Measurements from ENCODE around the gene FTH1.

Gene FTH1

DNA sequence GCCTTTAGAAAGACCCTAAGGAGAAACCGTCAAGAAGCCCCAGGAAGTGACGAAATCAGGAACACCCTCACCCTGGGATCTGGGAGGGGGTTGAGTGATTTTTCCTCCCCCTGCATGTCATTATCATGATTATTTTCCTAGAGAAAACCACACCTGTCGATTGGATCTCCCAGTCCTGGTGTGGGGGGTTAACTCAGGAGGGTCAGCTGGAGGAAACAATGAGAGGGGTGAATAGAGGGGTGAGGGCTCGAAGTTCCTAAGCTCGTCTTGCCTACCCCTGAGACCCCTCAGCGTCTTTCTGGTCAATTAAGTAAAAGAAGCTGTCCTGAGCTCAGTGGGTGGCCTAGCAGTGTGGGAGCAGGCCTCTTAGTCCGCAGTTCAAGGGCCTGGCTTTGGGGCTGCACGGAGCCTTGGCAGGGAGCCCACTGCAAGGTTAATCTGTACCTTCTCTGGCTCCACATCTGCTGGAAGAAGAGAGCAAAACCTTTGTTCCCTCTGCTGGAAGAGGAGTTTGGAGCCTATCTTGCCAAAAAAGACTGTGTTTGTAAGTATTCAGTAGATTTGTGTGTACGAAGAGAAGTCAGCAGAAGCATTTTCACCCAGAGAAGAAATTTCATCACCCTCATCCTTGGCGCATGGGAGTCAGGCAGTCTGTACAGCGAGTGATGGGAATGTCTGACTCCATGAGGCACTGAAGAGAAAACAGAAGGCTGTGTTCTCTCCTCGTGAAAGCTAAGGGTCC lies 34.2 kb upstream of the FTH1 start:
- H3K9ac ChIP-seq (ENCODE audit: low read length): no peak overlapping the region
- H3K36me3 ChIP-seq (ENCODE audit: control insufficient read depth, insufficient read depth, low read length): no peaks in the 10 kb centered on the region
- H3K4me1 ChIP-seq (ENCODE audit: control insufficient read depth, insufficient read depth, low read length): peaks cover 5% of the 10 kb centered on the region; the same call in 1 of the 2 replicates
- H3K4me3 ChIP-seq (ENCODE audit: low read depth, low read length): no peak overlapping the region
- H3K9me3 ChIP-seq (ENCODE audit: control insufficient read depth, insufficient read depth, low read depth, low read length): peaks cover 22% of the 10 kb centered on the region
- H3K27me3 ChIP-seq (ENCODE audit: control insufficient read depth, insufficient read depth, low read length): no peaks in the 10 kb centered on the region
- H3K27ac ChIP-seq (ENCODE audit: low read depth, low read length): no peak overlapping the region

DNA sequence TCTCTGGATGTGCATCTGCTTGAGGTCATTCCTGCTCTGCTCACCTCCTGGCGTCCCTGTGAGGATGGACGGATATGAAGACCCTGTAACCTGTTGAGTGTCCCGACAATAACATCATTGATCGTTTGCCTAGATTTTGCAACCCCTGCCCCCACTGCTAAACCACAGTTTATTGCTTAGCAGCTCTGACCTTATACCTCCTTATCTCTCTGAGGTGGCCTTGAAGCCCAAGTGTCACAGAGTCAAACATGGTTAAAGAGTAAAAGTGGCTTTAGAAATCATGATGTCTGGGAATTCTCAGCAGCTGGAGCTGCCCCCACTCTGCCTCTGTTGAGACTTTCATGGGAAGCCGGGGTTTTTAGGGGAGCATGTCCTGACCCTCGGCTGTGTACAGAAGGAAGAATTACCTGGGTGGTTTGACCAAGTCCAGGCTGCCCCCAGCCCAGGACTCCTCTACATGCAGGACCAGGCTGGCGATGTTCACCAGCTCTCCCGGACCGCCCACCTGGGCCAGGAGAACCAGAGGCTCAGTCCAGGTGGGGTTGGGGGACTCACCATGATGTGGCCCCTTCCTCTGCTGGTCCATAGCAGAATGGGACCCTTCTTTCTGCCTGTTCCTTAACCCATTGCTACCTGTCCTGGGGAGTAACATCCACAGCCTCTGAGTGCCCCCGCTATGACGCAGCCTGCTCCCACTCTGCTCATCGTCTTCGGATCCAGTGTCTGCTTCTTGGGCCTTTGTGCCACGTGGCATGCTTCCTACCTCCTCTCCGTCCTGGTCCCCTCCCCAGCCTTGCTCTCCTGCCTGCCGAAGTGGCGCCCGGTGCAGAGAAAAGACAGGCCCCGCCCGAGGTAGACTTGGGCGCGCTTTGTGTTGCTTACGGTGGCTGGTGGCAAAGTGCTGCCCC lies 33.4 kb upstream of the FTH1 start:
- Histone ChIP-seq H3K27me3 (ENCODE audit: control insufficient read depth, insufficient read depth, low read length) (no peaks in the 10 kb centered on the region), H3K36me3 (ENCODE audit: control insufficient read depth, insufficient read depth, low read length) (no peaks in the 10 kb centered on the region), H3K4me3 (ENCODE audit: low read depth, low read length) (no peak overlapping the region), H3K4me1 (ENCODE audit: control insufficient read depth, insufficient read depth, low read length) (peaks cover 5% of the 10 kb centered on the region; the same call in 1 of the 2 replicates), H3K27ac (ENCODE audit: low read depth, low read length) (no peak overlapping the region), H3K9ac (ENCODE audit: low read length) (no peak overlapping the region), H3K9me3 (ENCODE audit: control insufficient read depth, insufficient read depth, low read depth, low read length) (peaks cover 22% of the 10 kb centered on the region)

DNA sequence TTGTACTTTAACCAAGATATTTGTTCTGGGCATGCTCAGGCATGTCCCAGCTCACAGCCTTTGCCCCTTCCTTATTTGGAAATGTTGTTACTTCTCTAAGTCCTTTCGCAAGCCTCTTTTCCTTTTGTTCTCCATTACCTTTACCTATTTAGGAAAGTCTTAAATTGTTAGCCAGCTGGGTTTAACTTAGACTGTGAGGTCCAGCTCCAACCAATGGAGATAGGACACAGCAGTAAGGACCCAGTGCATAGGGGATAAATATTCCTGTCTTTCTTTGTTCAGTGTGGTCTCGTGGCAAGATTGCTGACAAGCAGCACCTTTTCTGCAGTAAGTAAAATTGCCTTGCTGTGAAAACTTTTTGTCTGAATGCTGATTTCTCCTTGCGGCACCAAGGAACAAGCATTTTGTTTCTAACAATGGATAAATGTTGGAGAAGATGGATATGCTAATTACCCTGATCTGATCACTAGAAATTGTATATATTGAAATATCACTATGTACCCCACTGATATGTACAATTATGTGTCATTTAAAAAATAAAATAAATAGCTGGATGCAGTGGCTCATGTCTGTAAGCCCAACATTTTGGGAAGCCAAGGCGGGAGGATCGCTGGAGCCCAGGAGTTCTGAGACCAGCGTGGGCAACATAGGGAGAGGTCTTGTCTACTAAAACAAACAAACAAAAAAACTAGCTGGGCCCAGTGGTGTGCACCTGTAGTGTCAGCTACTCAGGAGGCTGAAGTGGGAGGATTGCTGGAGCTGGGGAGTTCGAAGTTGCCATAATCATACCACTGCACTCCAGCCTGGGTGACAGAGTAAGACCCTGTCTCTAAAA lies 31.9 kb upstream of the FTH1 start:
- Histone ChIP-seq H3K27me3 (ENCODE audit: control insufficient read depth, insufficient read depth, low read length) (no peaks in the 10 kb centered on the region), H3K9me3 (ENCODE audit: control insufficient read depth, insufficient read depth, low read depth, low read length) (peaks cover 22% of the 10 kb centered on the region), H3K36me3 (ENCODE audit: control insufficient read depth, insufficient read depth, low read length) (no peaks in the 10 kb centered on the region), H3K27ac (ENCODE audit: low read depth, low read length) (no peak overlapping the region), H3K4me1 (ENCODE audit: control insufficient read depth, insufficient read depth, low read length) (peaks cover 5% of the 10 kb centered on the region; the same call in 1 of the 2 replicates), H3K9ac (ENCODE audit: low read length) (no peak overlapping the region), H3K4me3 (ENCODE audit: low read depth, low read length) (no peak overlapping the region)

DNA sequence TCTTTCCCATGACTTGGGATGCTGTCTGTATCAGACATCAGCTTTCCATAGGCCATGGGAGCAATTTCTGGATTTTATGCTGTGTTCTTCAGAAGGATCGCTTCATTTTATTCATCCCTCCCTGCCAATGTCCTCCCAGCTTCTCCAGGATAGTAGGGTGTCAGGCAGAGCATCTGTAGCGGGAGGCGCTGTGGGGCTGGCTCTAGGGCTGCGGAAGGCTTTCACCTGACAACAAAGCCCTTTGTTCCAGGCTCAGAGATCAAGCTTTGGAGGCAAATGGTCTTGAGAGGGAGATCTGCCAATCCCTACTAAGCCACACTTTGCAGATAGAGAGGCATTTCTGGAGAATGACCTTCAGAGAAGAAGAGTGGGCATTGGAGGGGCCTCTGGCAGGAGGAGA lies 29.5 kb upstream of the FTH1 start:
- peaks cover 22% of the 10 kb centered on the region for H3K9me3 ChIP-seq (ENCODE audit: control insufficient read depth, insufficient read depth, low read depth, low read length)
- no peak overlapping the region for H3K27ac ChIP-seq (ENCODE audit: low read depth, low read length)
- no peak overlapping the region for H3K4me3 ChIP-seq (ENCODE audit: low read depth, low read length)
- H3K9ac ChIP-seq (ENCODE audit: low read length): no peak overlapping the region
- H3K27me3 ChIP-seq (ENCODE audit: control insufficient read depth, insufficient read depth, low read length): no peaks in the 10 kb centered on the region
- H3K4me1 ChIP-seq (ENCODE audit: control insufficient read depth, insufficient read depth, low read length): peaks cover 5% of the 10 kb centered on the region; the same call in 1 of the 2 replicates
- no peaks in the 10 kb centered on the region for H3K36me3 ChIP-seq (ENCODE audit: control insufficient read depth, insufficient read depth, low read length)

DNA sequence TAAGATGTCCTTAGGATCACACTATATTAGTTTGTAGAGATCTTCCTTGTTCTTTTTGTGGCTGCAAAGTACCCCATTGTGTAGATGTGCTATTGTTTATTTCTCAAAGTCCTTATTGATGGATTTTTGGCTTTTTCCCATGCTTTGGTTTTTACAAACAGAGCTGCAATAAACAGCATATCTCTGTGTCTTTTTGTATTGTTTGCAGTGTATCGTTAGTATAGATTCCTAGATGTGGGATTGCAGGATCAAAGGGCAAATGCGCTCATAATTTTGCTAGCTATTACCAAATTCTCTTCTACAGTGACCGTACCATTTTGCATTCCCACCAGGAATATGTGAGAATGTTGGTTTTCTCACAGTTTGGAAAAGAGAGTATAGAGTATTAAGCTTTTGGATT lies 27.5 kb upstream of the FTH1 start:
- Histone ChIP-seq H3K27ac (ENCODE audit: low read depth, low read length) (no peak overlapping the region), H3K4me1 (ENCODE audit: control insufficient read depth, insufficient read depth, low read length) (no peaks in the 10 kb centered on the region), H3K9me3 (ENCODE audit: control insufficient read depth, insufficient read depth, low read depth, low read length) (peaks cover 18% of the 10 kb centered on the region), H3K27me3 (ENCODE audit: control insufficient read depth, insufficient read depth, low read length) (no peaks in the 10 kb centered on the region), H3K4me3 (ENCODE audit: low read depth, low read length) (no peak overlapping the region), H3K9ac (ENCODE audit: low read length) (no peak overlapping the region), H3K36me3 (ENCODE audit: control insufficient read depth, insufficient read depth, low read length) (no peaks in the 10 kb centered on the region)

DNA sequence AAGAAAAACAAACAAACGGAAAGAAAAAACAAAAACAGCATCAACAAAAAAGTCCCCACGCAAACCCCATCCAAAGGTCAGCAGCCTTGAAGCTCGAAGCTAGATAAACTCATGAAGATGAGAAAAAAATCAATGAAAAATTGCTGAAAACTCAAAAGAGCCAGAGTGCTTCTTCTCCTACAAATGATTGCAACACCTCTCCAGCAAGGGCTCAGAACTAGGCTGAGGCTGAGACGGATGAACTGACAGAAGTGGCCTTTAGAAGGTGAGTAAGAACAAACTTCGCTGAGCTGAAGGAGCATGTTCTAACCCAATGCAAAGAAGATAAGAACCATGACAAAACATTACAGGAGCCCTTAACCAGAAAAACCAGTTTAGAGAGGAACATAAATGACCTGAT lies 18.4 kb upstream of the FTH1 start:
- peaks cover 9% of the 10 kb centered on the region; the same call in 1 of the 2 replicates for H3K4me1 ChIP-seq (ENCODE audit: control insufficient read depth, insufficient read depth, low read length)
- no peak overlapping the region for H3K27ac ChIP-seq (ENCODE audit: low read depth, low read length)
- H3K27me3 ChIP-seq (ENCODE audit: control insufficient read depth, insufficient read depth, low read length): peaks cover 15% of the 10 kb centered on the region; the same call in 1 of the 2 replicates
- no peaks in the 10 kb centered on the region for H3K36me3 ChIP-seq (ENCODE audit: control insufficient read depth, insufficient read depth, low read length)
- no peak overlapping the region for H3K4me3 ChIP-seq (ENCODE audit: low read depth, low read length)
- peaks cover 18% of the 10 kb centered on the region for H3K9me3 ChIP-seq (ENCODE audit: control insufficient read depth, insufficient read depth, low read depth, low read length)
- no peak overlapping the region for H3K9ac ChIP-seq (ENCODE audit: low read length)

DNA sequence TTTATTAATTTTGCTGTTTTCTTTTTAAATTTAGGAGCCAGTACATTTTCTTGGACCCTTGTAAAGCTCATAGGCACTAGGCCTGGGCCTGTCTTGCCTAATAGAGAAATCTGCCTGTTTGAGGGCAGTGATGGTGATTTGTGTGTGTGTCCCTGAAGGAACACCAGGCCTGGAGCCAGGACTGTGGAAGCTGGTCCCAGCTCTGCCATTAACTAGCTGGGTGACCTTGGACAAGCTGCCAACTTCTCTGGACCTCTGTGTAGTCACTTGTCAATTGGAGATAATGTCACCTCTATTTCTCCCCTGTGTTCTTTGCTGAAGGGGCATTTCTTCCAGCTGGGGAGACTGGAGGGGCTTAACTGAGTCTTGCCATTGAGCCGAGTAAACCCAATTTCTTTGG lies 16.0 kb upstream of the FTH1 start:
- H3K9ac ChIP-seq (ENCODE audit: low read length): no peak overlapping the region
- H3K27ac ChIP-seq (ENCODE audit: low read depth, low read length): no peak overlapping the region
- peaks cover 15% of the 10 kb centered on the region; the same call in 1 of the 2 replicates for H3K27me3 ChIP-seq (ENCODE audit: control insufficient read depth, insufficient read depth, low read length)
- peaks cover 9% of the 10 kb centered on the region; the same call in 1 of the 2 replicates for H3K4me1 ChIP-seq (ENCODE audit: control insufficient read depth, insufficient read depth, low read length)
- H3K4me3 ChIP-seq (ENCODE audit: low read depth, low read length): no peak overlapping the region
- H3K36me3 ChIP-seq (ENCODE audit: control insufficient read depth, insufficient read depth, low read length): no peaks in the 10 kb centered on the region
- H3K9me3 ChIP-seq (ENCODE audit: control insufficient read depth, insufficient read depth, low read depth, low read length): peaks cover 16% of the 10 kb centered on the region

DNA sequence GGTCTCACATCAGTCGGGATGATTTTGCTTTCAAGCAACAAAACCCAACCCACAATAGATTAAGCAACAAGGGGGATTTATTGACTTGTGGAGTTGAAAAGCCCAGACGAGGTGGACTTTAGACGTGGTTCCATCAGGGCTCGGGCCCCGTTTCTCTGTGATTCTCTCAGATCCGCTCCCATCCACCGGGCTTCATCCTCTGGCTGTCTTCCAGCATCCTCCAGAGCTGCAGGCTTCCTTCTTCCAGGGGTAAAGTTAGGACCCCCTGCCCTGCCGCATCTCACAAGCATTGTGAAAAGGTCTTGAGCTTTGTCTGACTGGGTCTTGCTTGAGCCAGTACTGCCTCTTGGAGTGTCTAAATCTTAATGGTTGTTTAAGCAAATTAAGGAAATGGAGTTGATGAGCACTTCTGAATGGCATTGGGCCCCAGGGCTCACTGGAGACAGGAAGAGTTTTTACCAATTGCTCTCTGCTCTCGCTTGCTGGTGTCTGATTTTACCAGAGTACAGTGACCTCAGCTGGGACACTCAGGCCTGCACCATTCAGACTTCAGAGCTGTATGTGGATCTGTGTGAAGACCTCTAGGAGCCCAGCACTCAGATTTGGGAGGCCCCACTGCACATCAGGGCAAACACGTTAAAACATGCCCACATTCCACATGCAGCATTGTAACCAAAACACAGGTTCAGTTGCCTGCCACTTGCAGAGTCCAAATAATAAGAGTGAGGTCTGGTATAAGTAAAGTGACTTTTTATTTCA lies 13.5 kb upstream of the FTH1 start:
- Histone ChIP-seq H3K4me3 (ENCODE audit: low read depth, low read length) (no peak overlapping the region), H3K27ac (ENCODE audit: low read depth, low read length) (no peak overlapping the region), H3K9ac (ENCODE audit: low read length) (no peak overlapping the region), H3K36me3 (ENCODE audit: control insufficient read depth, insufficient read depth, low read length) (no peaks in the 10 kb centered on the region), H3K4me1 (ENCODE audit: control insufficient read depth, insufficient read depth, low read length) (peaks cover 9% of the 10 kb centered on the region; the same call in 1 of the 2 replicates), H3K9me3 (ENCODE audit: control insufficient read depth, insufficient read depth, low read depth, low read length) (peaks cover 2% of the 10 kb centered on the region; the same call in 1 of the 2 replicates), H3K27me3 (ENCODE audit: control insufficient read depth, insufficient read depth, low read length) (peaks cover 15% of the 10 kb centered on the region; the same call in 1 of the 2 replicates)

DNA sequence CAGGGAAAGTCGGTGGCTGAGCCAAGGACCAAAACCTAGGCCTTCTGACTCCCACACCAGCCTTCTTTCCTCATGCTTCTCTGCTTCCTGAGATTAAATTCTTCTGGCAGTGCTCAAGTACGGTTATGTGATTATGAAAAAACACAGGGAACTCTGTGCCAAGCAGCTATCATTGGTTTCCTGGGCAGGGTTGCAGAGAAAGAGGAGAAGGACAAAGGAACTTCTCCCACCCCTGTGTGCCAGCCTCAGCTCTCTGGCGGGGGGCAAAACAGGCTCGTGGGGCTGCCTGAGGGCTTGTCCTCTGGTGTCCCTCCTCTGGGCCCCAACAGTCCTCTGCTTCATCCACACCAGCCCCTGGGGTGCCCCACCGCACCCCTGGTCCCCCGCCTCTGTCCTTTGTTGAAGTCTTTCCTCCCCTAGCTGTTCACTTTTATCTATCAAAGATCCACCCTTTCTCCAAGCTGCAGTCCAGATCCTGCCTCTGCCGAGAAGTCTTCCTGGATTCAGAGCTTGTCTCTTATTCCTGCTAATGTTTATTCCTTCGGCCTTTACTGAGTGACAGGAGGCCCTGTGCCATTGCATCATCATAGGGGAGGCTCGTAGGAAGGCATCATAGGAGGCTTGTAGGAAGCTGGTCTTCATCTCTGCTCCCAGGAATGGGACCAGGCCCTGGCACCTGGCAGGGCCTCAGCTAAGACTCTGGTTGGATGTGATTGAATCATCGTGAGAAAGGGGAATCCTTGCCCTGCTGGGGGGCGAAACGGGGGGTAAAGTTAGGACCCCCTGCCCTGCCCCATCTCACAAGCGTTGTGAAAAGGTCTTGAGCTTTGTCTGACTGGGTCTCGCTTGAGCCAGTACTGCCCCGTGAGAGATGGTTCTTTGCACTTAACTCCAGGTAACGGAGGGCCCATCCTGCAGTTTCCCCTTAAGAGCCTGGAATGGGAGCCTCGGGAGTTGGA lies 11.5 kb upstream of the FTH1 start:
- no peak overlapping the region for H3K9ac ChIP-seq (ENCODE audit: low read length)
- H3K27ac ChIP-seq (ENCODE audit: low read depth, low read length): no peak overlapping the region
- H3K4me3 ChIP-seq (ENCODE audit: low read depth, low read length): no peak overlapping the region
- H3K27me3 ChIP-seq (ENCODE audit: control insufficient read depth, insufficient read depth, low read length): peaks cover 10% of the 10 kb centered on the region; the same call in 1 of the 2 replicates
- peaks cover 17% of the 10 kb centered on the region; the same call in 1 of the 2 replicates for H3K4me1 ChIP-seq (ENCODE audit: control insufficient read depth, insufficient read depth, low read length)
- no peaks in the 10 kb centered on the region for H3K36me3 ChIP-seq (ENCODE audit: control insufficient read depth, insufficient read depth, low read length)
- H3K9me3 ChIP-seq (ENCODE audit: control insufficient read depth, insufficient read depth, low read depth, low read length): no peaks in the 10 kb centered on the region
